HUES6 (cell line): ENCODE results near the gene JAG2.

Experiments used
- H3K27ac ChIP-seq: 2 replicates; pipeline ENCODE4 v1.7.0; 2013; ENCODE audit warnings: low read depth, mild to moderate bottlenecking, low read length, inconsistent platforms
- H3K27me3 ChIP-seq: 2 replicates; pipeline ENCODE4 v1.6.1; 2013; ENCODE audit warnings: low read length; ENCODE audit not compliant: control insufficient read depth, insufficient read depth
- H3K36me3 ChIP-seq: 2 replicates; pipeline ENCODE4 v1.6.1; 2013; ENCODE audit warnings: low read length; ENCODE audit not compliant: control insufficient read depth, insufficient read depth
- H3K4me1 ChIP-seq: 2 replicates; pipeline ENCODE4 v1.6.1; 2013; ENCODE audit warnings: low read length; ENCODE audit not compliant: control insufficient read depth, insufficient read depth
- H3K4me3 ChIP-seq: 2 replicates; pipeline ENCODE4 v1.5.1; 2013; ENCODE audit warnings: low read depth, low read length
- H3K9ac ChIP-seq: one replicate; pipeline ENCODE4 v1.6.1; 2013; ENCODE audit warnings: mild to moderate bottlenecking, low read length
- H3K9me3 ChIP-seq: 2 replicates; pipeline ENCODE4 v1.6.1; 2013; ENCODE audit warnings: low read depth, low read length; ENCODE audit not compliant: control insufficient read depth, insufficient read depth

The JAG2 gene

GRCh38 chr14:105203057-105203531, 34.5 kb upstream of the JAG2 start:
- peaks cover 4% of the 10 kb centered on the region; the same call in 1 of the 2 replicates for H3K27me3 ChIP-seq
- peaks cover 5% of the 10 kb centered on the region for H3K4me1 ChIP-seq
- H3K4me3 ChIP-seq: no peak overlapping the region
- H3K9ac ChIP-seq: no peak overlapping the region
- H3K9me3 ChIP-seq: no peaks in the 10 kb centered on the region
- no peak overlapping the region for H3K27ac ChIP-seq
- no peaks in the 10 kb centered on the region for H3K36me3 ChIP-seq

GRCh38 chr14:105201925-105202513, 33.4 kb upstream of the JAG2 start:
- no peak overlapping the region for H3K9ac ChIP-seq
- H3K36me3 ChIP-seq: no peaks in the 10 kb centered on the region
- peaks cover 5% of the 10 kb centered on the region for H3K4me1 ChIP-seq
- H3K9me3 ChIP-seq: no peaks in the 10 kb centered on the region
- H3K27ac ChIP-seq: no peak overlapping the region
- peaks cover 14% of the 10 kb centered on the region; the same call in 1 of the 2 replicates for H3K27me3 ChIP-seq
- no peak overlapping the region for H3K4me3 ChIP-seq

- Histone ChIP-seq H3K4me1 (peaks cover 5% of the 10 kb centered on the region), H3K36me3 (no peaks in the 10 kb centered on the region)
These were observed 32.8 kb upstream of the JAG2 start for GRCh38 chr14:105201156-105201924.

GRCh38 chr14:105200641-105201040, 32.1 kb upstream of the JAG2 start:
- no peak overlapping the region for H3K4me3 ChIP-seq
- H3K36me3 ChIP-seq: no peaks in the 10 kb centered on the region
- peaks cover 11% of the 10 kb centered on the region for H3K4me1 ChIP-seq
- H3K9ac ChIP-seq: no peak overlapping the region
- H3K27me3 ChIP-seq: peaks cover 16% of the 10 kb centered on the region; the same call in 1 of the 2 replicates
- H3K9me3 ChIP-seq: no peaks in the 10 kb centered on the region
- H3K27ac ChIP-seq: no peak overlapping the region

More at GRCh38 chr14:105201156-105201924, 32.8 kb upstream of the JAG2 start:
- H3K27me3 ChIP-seq: peaks cover 16% of the 10 kb centered on the region; the same call in 1 of the 2 replicates
- no peak overlapping the region for H3K4me3 ChIP-seq
- H3K9me3 ChIP-seq: no peaks in the 10 kb centered on the region
- no peak overlapping the region for H3K27ac ChIP-seq
- H3K9ac ChIP-seq: no peak overlapping the region

- Histone ChIP-seq H3K9me3 (no peaks in the 10 kb centered on the region), H3K27ac (no peak overlapping the region), H3K9ac (no peak overlapping the region), H3K36me3 (no peaks in the 10 kb centered on the region), H3K4me3 (no peak overlapping the region), H3K4me1 (peaks cover 16% of the 10 kb centered on the region), H3K27me3 (peaks cover 18% of the 10 kb centered on the region; the same call in 1 of the 2 replicates)
These were observed 31.5 kb upstream of the JAG2 start for GRCh38 chr14:105200074-105200473.

- Histone ChIP-seq H3K4me1 (peaks cover 16% of the 10 kb centered on the region), H3K36me3 (no peaks in the 10 kb centered on the region), H3K4me3 (no peak overlapping the region), H3K27ac (no peak overlapping the region), H3K27me3 (peaks cover 27% of the 10 kb centered on the region), H3K9ac (no peak overlapping the region), H3K9me3 (no peaks in the 10 kb centered on the region)
These were observed 30.5 kb upstream of the JAG2 start for GRCh38 chr14:105199093-105199492.

- H3K27me3 ChIP-seq: peaks cover 32% of the 10 kb centered on the region
- no peak overlapping the region for H3K4me3 ChIP-seq
- H3K4me1 ChIP-seq: peaks cover 18% of the 10 kb centered on the region
- H3K27ac ChIP-seq: no peak overlapping the region
- H3K9me3 ChIP-seq: no peaks in the 10 kb centered on the region
- no peaks in the 10 kb centered on the region for H3K36me3 ChIP-seq
- H3K9ac ChIP-seq: no peak overlapping the region
These were observed 30.0 kb upstream of the JAG2 start for GRCh38 chr14:105198588-105198987.

GRCh38 chr14:105197211-105197641, 28.6 kb upstream of the JAG2 start:
- H3K4me1 ChIP-seq: peaks cover 23% of the 10 kb centered on the region
- no peak overlapping the region for H3K27ac ChIP-seq
- no peaks in the 10 kb centered on the region for H3K9me3 ChIP-seq
- H3K36me3 ChIP-seq: no peaks in the 10 kb centered on the region
- no peak overlapping the region for H3K9ac ChIP-seq
- H3K27me3 ChIP-seq: peaks cover 36% of the 10 kb centered on the region
- no peak overlapping the region for H3K4me3 ChIP-seq

GRCh38 chr14:105196265-105196960, 27.8 kb upstream of the JAG2 start:
- peak overlapping the region; percentile 13 for H3K9ac ChIP-seq
- no peaks in the 10 kb centered on the region for H3K9me3 ChIP-seq
- peak overlapping the region; percentile 54 for H3K4me3 ChIP-seq
- peaks cover 23% of the 10 kb centered on the region for H3K4me1 ChIP-seq
- H3K27ac ChIP-seq: no peak overlapping the region
- peaks cover 36% of the 10 kb centered on the region for H3K27me3 ChIP-seq
- no peaks in the 10 kb centered on the region for H3K36me3 ChIP-seq

- Histone ChIP-seq H3K4me1 (peaks cover 23% of the 10 kb centered on the region), H3K9me3 (no peaks in the 10 kb centered on the region), H3K4me3 (peak overlapping the region; percentile 54), H3K9ac (no peak overlapping the region), H3K36me3 (no peaks in the 10 kb centered on the region), H3K27ac (no peak overlapping the region), H3K27me3 (peaks cover 36% of the 10 kb centered on the region)
These were observed 27.1 kb upstream of the JAG2 start for GRCh38 chr14:105195522-105196264.
